Measurements from ENCODE around the gene HACD3.

DNA sequence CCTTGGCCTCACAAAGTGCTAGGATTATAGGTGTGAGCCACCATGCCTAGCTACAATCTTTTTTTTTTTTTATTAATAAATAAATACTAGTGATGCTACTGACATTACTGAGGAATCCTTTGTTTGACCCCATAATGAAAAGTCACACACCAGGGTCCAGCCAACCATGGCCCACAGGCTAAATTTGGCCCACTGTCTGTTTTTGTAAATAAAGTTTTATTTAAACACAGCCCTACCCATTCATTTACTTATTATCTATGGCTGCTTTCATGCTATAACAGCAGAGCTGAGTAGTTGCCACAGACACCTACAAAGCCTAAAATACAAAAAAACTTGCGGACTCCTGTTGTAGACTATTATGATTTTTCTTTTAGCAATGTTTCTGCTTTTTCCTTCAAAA lies 73.3 kb downstream of the HACD3 start:
- TF ChIP-seq EHF (CRISPR knock-in tag; IDR thresholded peaks at IDR 0.05) (no peak), EP300 (IDR thresholded peaks at IDR 0.05) (no peak), POLR2A (IDR thresholded peaks at IDR 0.05; ENCODE audit: low read length) (no peak), HDAC2 (IDR thresholded peaks at IDR 0.05) (no peak)
- TF ChIP-seq, protein P1, sequence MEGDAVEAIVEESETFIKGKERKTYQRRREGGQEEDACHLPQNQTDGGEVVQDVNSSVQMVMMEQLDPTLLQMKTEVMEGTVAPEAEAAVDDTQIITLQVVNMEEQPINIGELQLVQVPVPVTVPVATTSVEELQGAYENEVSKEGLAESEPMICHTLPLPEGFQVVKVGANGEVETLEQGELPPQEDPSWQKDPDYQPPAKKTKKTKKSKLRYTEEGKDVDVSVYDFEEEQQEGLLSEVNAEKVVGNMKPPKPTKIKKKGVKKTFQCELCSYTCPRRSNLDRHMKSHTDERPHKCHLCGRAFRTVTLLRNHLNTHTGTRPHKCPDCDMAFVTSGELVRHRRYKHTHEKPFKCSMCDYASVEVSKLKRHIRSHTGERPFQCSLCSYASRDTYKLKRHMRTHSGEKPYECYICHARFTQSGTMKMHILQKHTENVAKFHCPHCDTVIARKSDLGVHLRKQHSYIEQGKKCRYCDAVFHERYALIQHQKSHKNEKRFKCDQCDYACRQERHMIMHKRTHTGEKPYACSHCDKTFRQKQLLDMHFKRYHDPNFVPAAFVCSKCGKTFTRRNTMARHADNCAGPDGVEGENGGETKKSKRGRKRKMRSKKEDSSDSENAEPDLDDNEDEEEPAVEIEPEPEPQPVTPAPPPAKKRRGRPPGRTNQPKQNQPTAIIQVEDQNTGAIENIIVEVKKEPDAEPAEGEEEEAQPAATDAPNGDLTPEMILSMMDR (IDR thresholded peaks at IDR 0.05) = no peak
